ENCODE data around the gene COL10A1.

COL10A1 gene

DNA sequence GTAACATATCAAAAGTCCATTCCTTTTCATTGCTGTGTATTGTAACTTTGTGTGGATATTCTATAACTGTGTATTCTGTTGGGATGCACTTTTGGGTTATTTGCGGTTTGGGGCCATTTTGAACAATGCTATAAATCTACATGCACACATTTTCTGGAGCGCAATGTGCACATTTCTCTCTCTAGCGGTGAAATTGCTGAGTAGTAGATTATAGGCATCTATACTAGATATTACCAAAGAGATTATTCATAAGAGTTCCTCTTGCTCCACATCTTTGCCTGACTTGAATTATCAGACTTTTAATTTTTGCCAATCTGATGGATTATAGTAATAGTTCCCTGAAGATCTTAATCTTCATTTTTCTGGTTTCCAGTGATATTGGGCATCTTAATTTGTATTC is 47.0 kb downstream of the COL10A1 start:
- DNase-seq: no peak

- no peak for DNase-seq
These were observed 47.4 kb downstream of the COL10A1 start for GRCh38 chr6:116078522-116078921.

DNA sequence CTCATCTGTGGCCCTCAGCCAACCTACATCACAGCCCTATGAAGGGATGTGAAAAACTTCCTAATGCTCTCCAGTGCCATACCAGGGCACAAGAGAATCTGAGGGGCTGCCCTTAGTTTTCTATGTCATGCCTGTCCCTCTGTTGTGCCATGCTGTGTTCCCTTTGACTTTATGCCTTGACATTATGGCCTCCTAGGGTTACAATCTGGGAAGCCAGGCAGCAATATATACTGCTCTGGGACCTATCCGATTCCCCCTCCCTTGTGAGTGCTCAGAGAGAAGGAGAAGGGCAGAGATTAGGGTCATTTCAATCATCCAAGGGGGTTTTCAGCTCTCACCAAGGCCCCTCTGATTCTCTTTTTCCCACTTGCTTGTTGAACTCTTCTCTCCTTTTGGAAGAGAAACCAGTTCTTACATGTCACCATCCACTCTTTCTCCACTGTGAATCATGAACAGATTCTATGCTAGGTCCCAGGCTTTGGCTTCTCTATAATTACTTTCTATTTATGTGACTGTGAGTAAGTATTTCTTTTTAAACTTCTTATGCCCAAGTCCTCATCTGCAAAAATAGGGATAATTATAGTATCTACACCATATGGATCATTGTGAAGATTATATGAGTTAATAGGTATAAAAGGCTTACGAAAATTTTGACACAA is 51.1 kb downstream of the COL10A1 start:
- no peak for DNase-seq

DNA sequence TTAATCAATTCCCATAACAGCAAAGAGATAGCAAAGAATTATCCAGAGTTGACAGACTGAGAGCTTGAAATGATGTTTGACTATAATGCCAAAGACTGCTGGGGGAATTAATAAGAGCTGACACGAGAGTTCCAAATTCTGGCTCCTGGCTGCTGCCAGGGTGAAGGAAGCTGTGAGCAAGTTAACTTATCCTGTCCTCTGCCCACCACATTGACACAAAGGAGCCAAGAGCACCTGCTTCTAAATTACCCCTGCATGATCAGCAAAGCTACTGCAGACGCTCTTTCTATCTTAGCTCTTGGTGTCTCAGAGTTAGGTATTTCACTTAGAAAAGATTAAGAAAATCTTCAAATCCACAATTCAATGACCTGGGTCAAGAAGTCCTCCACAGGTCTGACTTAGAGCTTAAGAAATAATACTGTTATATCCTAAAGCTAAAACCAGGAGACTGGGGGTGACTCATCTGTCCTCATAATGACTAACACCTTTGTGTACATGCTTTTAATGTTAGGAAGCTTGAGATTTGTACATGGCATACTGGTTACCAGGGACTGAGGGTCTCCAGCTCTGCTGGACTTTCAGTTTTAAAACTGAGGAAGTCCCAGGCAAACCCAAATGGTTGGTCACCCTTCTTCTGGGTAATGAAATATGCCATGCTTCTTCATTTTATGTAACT is 52.0 kb downstream of the COL10A1 start:
- DNase-seq: no peak

- no peak for DNase-seq
These were observed 53.6 kb downstream of the COL10A1 start for GRCh38 chr6:116072368-116072767.

DNA sequence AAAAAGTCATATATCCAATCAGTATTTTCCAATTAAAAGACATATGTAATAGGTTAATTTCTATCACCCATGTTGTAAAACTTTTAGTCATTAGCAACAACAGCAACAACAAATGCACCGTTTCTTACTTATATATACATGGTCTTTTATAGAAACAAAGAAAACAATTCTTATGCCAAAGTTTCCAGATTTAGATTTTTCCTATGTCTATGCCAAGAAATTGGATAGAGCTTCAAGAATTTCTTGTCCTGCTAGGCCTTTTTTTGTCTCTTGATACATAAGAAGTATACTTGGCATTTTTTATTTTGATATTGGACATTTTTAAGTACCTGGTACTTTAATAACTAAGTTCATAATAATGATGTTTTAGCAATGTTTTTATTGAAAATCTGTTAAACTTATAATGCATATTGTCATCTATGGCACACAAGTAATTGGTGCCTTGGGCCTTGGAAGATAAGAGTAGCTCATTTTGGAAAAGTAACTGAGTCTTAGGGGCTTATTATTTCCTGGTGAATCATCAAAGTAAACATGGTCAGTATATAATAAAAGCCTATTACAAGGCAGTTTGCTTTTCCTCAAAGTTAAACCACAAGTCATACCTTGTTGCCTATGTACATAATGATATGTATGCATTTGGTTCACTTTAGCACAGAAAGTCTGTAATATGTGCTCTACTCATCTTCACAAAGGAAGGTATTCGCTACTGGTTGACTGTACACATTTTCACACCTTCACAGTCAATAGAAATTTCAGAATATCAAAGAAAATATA is 55.1 kb downstream of the COL10A1 start:
- no peak for DNase-seq

GRCh38 chr6:116070101-116070500 is 55.8 kb downstream of the COL10A1 start:
- no peak for DNase-seq
